ENCODE measurements around the gene CNIH1.

The CNIH1 gene

GRCh38 chr14:54480830-54481562, 39.8 kb upstream of the CNIH1 start:
- WGBS (ENCODE audit: insufficient coverage): 100% methylated on average over 2 of the region's 4 CpGs
- H3K9me3 ChIP-seq (ENCODE audit: control extremely low read depth in 1 of 5, control insufficient read depth in 4 of 5, insufficient read depth in 2 of 5, low read depth in 1 of 5, low read length in 4 of 5): no peaks in the 10 kb centered on the region
- peaks cover 11 to 42% (median 22%) of the 10 kb centered on the region in 4 experiments for H3K36me3 ChIP-seq (ENCODE audit: control insufficient read depth in 4 of 4, insufficient read depth in 4 of 4, low read length in 3 of 4)
- no peaks in the 10 kb centered on the region for H3K27me3 ChIP-seq (replicated peaks in 2 of 5; ENCODE audit: control insufficient read depth in 4 of 5, insufficient read depth in 5 of 5, low read length in 4 of 5)
- no peak overlapping the region for H3K4me3 ChIP-seq (ENCODE audit: control insufficient read depth in 1 of 7, extremely low read depth in 1 of 7, insufficient read depth in 4 of 7, low read depth in 2 of 7, low read length in 6 of 7)
- peaks cover 0 to 19% (median 8%) of the 10 kb centered on the region in 4 experiments for H3K4me1 ChIP-seq (ENCODE audit: control extremely low read depth in 1 of 4, control insufficient read depth in 4 of 4, insufficient read depth in 4 of 4, low read length in 3 of 4)
- no peak overlapping the region for H3K27ac ChIP-seq (ENCODE audit: insufficient read depth in 1 of 2, low read depth in 1 of 2, low read length in 2 of 2, poor library complexity in 1 of 2, severe bottlenecking in 2 of 2)
- CTCF ChIA-PET: interaction anchor here (1.3 kb wide), 1 partner anchor 9 kb away, joined by 3 read pairs; no protein-coding TSS in a partner anchor
- DNase-seq: no peak
- POLR2A ChIA-PET: no interaction called here

GRCh38 chr14:54478636-54479215, 37.6 kb upstream of the CNIH1 start:
- Histone ChIP-seq H3K27me3 (replicated peaks in 2 of 5; ENCODE audit: control insufficient read depth in 4 of 5, insufficient read depth in 5 of 5, low read length in 4 of 5) (no peaks in the 10 kb centered on the region), H3K27ac (ENCODE audit: insufficient read depth in 1 of 2, low read depth in 1 of 2, low read length in 2 of 2, poor library complexity in 1 of 2, severe bottlenecking in 2 of 2) (no peak overlapping the region), H3K9me3 (ENCODE audit: control extremely low read depth in 1 of 5, control insufficient read depth in 4 of 5, insufficient read depth in 2 of 5, low read depth in 1 of 5, low read length in 4 of 5) (no peaks in the 10 kb centered on the region), H3K36me3 (ENCODE audit: control insufficient read depth in 4 of 4, insufficient read depth in 4 of 4, low read length in 3 of 4) (peaks cover 15 to 46% (median 23%) of the 10 kb centered on the region in 4 experiments), H3K4me3 (ENCODE audit: control insufficient read depth in 1 of 7, extremely low read depth in 1 of 7, insufficient read depth in 4 of 7, low read depth in 2 of 7, low read length in 6 of 7) (no peak overlapping the region), H3K4me1 (ENCODE audit: control extremely low read depth in 1 of 4, control insufficient read depth in 4 of 4, insufficient read depth in 4 of 4, low read length in 3 of 4) (peaks cover 0 to 8% (median 4%) of the 10 kb centered on the region in 4 experiments)
- POLR2A ChIA-PET: no interaction called here
- CTCF ChIA-PET: no interaction called here
- 90% methylated on average over 2 of the region's 3 CpGs for WGBS (ENCODE audit: insufficient coverage)
- DNase-seq: no peak

DNA sequence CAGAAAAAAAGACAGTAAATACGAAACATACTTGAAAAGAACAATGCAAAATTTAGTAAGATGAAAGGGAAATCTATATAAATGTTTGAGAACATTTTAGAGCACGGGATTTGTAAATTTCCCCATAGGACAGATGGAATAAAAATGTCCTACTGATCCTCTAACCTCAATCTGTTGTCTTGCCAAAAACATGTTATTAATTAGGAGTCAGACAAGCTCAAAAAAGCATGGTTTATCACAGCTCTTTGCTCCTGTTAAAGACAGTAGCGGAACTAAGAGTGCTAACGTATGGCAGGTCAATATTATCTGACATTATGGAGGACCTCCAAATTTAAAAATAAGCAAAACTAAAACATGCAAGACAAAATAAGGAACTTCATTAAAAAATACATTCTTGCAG, 34.7 kb upstream of the CNIH1 start:
- Histone ChIP-seq H3K36me3 (ENCODE audit: control insufficient read depth in 4 of 4, insufficient read depth in 4 of 4, low read length in 3 of 4) (peaks cover 9 to 34% (median 16%) of the 10 kb centered on the region in 4 experiments), H3K27ac (ENCODE audit: insufficient read depth in 1 of 2, low read depth in 1 of 2, low read length in 2 of 2, poor library complexity in 1 of 2, severe bottlenecking in 2 of 2) (no peak overlapping the region), H3K4me1 (ENCODE audit: control extremely low read depth in 1 of 4, control insufficient read depth in 4 of 4, insufficient read depth in 4 of 4, low read length in 3 of 4) (peaks cover 0 to 2% (median 0%) of the 10 kb centered on the region in 4 experiments), H3K27me3 (replicated peaks in 2 of 5; ENCODE audit: control insufficient read depth in 4 of 5, insufficient read depth in 5 of 5, low read length in 4 of 5) (no peaks in the 10 kb centered on the region), H3K4me3 (ENCODE audit: control insufficient read depth in 1 of 7, extremely low read depth in 1 of 7, insufficient read depth in 4 of 7, low read depth in 2 of 7, low read length in 6 of 7) (no peak overlapping the region), H3K9me3 (ENCODE audit: control extremely low read depth in 1 of 5, control insufficient read depth in 4 of 5, insufficient read depth in 2 of 5, low read depth in 1 of 5, low read length in 4 of 5) (no peaks in the 10 kb centered on the region)
- no peak for DNase-seq
- POLR2A ChIA-PET: no interaction called here
- 100% methylated on average over 3 of the region's 4 CpGs for WGBS (ENCODE audit: insufficient coverage)
- CTCF ChIA-PET: no interaction called here

- Histone ChIP-seq H3K36me3 (ENCODE audit: control insufficient read depth in 4 of 4, insufficient read depth in 4 of 4, low read length in 3 of 4) (peaks cover 9 to 30% (median 16%) of the 10 kb centered on the region in 4 experiments), H3K4me3 (ENCODE audit: control insufficient read depth in 1 of 7, extremely low read depth in 1 of 7, insufficient read depth in 4 of 7, low read depth in 2 of 7, low read length in 6 of 7) (no peak overlapping the region), H3K27ac (ENCODE audit: insufficient read depth in 1 of 2, low read depth in 1 of 2, low read length in 2 of 2, poor library complexity in 1 of 2, severe bottlenecking in 2 of 2) (no peak overlapping the region), H3K27me3 (replicated peaks in 2 of 5; ENCODE audit: control insufficient read depth in 4 of 5, insufficient read depth in 5 of 5, low read length in 4 of 5) (no peaks in the 10 kb centered on the region), H3K9me3 (ENCODE audit: control extremely low read depth in 1 of 5, control insufficient read depth in 4 of 5, insufficient read depth in 2 of 5, low read depth in 1 of 5, low read length in 4 of 5) (no peaks in the 10 kb centered on the region), H3K4me1 (ENCODE audit: control extremely low read depth in 1 of 4, control insufficient read depth in 4 of 4, insufficient read depth in 4 of 4, low read length in 3 of 4) (peaks cover 0 to 2% (median 0%) of the 10 kb centered on the region in 4 experiments)
- 88% methylated on average over 2 of the region's 4 CpGs for WGBS (ENCODE audit: insufficient coverage)
- ChIA-PET CTCF (no interaction called here), POLR2A (no interaction called here)
- DNase-seq: peak in 2 of 3 donors; percentile 18 to 27
Observed at GRCh38 chr14:54475187-54475899, 34.2 kb upstream of the CNIH1 start.

DNA sequence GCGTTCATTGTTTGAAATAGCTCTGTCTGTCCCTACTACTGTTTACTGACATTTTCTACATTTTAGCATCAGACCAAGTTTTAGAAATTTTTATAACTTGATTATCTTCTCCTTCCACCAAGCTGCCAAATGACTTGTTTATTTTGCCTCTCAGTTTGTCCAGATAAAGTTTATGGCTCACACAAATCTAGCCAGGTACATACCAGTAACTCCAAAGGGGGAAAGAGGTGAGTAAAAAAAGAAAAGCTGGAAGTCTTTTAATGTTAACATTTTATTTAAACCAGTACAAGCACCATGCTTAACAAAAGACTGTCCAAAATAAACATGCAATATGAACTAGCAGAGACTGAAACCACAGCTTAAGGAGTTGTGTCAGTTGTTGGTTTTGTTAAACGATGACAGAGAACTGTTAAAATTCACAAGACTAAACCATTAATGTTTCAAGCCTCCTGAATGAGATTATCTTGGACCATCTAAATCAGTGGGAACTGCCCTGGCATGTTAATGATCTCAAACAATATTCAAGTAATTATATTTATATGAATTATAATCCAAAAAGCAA, 33.1 kb upstream of the CNIH1 start:
- H3K27me3 ChIP-seq (replicated peaks in 2 of 5; ENCODE audit: control insufficient read depth in 4 of 5, insufficient read depth in 5 of 5, low read length in 4 of 5): no peaks in the 10 kb centered on the region
- WGBS (ENCODE audit: insufficient coverage): 100% methylated on average over 1 of the region's 2 CpGs
- H3K36me3 ChIP-seq (ENCODE audit: control insufficient read depth in 4 of 4, insufficient read depth in 4 of 4, low read length in 3 of 4): peaks cover 7 to 22% (median 14%) of the 10 kb centered on the region in 4 experiments
- no peaks in the 10 kb centered on the region for H3K9me3 ChIP-seq (ENCODE audit: control extremely low read depth in 1 of 5, control insufficient read depth in 4 of 5, insufficient read depth in 2 of 5, low read depth in 1 of 5, low read length in 4 of 5)
- H3K4me1 ChIP-seq (ENCODE audit: control extremely low read depth in 1 of 4, control insufficient read depth in 4 of 4, insufficient read depth in 4 of 4, low read length in 3 of 4): peaks cover 0 to 2% (median 0%) of the 10 kb centered on the region in 4 experiments
- ChIA-PET CTCF (interaction anchor here (0.9 to 2.2 kb wide), 2 partner anchors 8 to 13 kb away, joined by 3 to 7 read pairs; no protein-coding TSS in a partner anchor), POLR2A (interaction anchor here (1.2 kb wide), 1 partner anchor 14 kb away, joined by 5 read pairs; the partner anchor contains the start of gene GMFB)
- no peak for DNase-seq
- no peak overlapping the region for H3K4me3 ChIP-seq (ENCODE audit: control insufficient read depth in 1 of 7, extremely low read depth in 1 of 7, insufficient read depth in 4 of 7, low read depth in 2 of 7, low read length in 6 of 7)
- H3K27ac ChIP-seq (ENCODE audit: insufficient read depth in 1 of 2, low read depth in 1 of 2, low read length in 2 of 2, poor library complexity in 1 of 2, severe bottlenecking in 2 of 2): no peak overlapping the region

DNA sequence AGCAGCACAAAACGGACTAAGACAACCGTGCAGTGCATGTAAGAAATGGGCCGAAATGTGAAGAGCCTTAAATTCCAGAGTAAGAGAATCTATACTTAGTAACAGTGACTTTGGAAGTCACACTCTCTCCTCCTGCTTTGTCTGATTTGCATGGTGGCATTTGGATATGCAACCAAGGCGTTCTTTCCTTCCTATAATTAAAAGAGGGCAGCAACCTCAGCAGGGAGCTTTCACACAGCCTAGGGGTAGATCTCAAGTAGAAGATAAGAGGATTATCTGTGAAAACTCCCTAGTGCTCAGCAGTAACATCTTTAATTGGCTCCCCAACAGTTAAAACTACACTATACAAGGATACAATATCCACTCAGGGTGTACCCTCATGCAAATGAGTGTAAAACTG, 31.1 kb upstream of the CNIH1 start:
- POLR2A ChIA-PET: no interaction called here
- H3K36me3 ChIP-seq (ENCODE audit: control insufficient read depth in 4 of 4, insufficient read depth in 4 of 4, low read length in 3 of 4): peaks cover 0 to 11% (median 5%) of the 10 kb centered on the region in 4 experiments
- DNase-seq: no peak
- no peak overlapping the region for H3K4me3 ChIP-seq (ENCODE audit: control insufficient read depth in 1 of 7, extremely low read depth in 1 of 7, insufficient read depth in 4 of 7, low read depth in 2 of 7, low read length in 6 of 7)
- no peaks in the 10 kb centered on the region for H3K27me3 ChIP-seq (replicated peaks in 2 of 5; ENCODE audit: control insufficient read depth in 4 of 5, insufficient read depth in 5 of 5, low read length in 4 of 5)
- peaks cover 0 to 5% (median 3%) of the 10 kb centered on the region in 5 experiments for H3K9me3 ChIP-seq (ENCODE audit: control extremely low read depth in 1 of 5, control insufficient read depth in 4 of 5, insufficient read depth in 2 of 5, low read depth in 1 of 5, low read length in 4 of 5)
- CTCF ChIA-PET: interaction anchor here (1.0 to 2.2 kb wide), 2 partner anchors 9 to 10 kb away, joined by 3 to 7 read pairs; no protein-coding TSS in a partner anchor
- no peak overlapping the region for H3K27ac ChIP-seq (ENCODE audit: insufficient read depth in 1 of 2, low read depth in 1 of 2, low read length in 2 of 2, poor library complexity in 1 of 2, severe bottlenecking in 2 of 2)
- WGBS (ENCODE audit: insufficient coverage): 100% methylated on average over 1 of the region's 4 CpGs
- peaks cover 0 to 2% (median 0%) of the 10 kb centered on the region in 4 experiments for H3K4me1 ChIP-seq (ENCODE audit: control extremely low read depth in 1 of 4, control insufficient read depth in 4 of 4, insufficient read depth in 4 of 4, low read length in 3 of 4)

All from common myeloid progenitor, CD34-positive (primary cell).